GM10266 (cell line): ENCODE measurements around the gene ATP7A.

Experiments used
- DNase-seq: peaks from one replicate; pipeline ENCODE4 v3.0.0; 2012; ENCODE audit errors: extremely low spot score
- CTCF ChIP-seq: IDR thresholded peaks from 2 replicates; pipeline ENCODE4 v1.5.1; 2012; ENCODE audit warnings: mild to moderate bottlenecking, low read depth; ENCODE audit not compliant: control insufficient read depth, insufficient read depth; ENCODE audit errors: missing control alignments

ATP7A gene

GRCh38 chrX:77979870-77980269 is 69.4 kb downstream of the ATP7A start:
- no peak for TF ChIP-seq CTCF
- DNase-seq = no peak

GRCh38 chrX:78011846-78012245 is 101.4 kb downstream of the ATP7A start:
- DNase-seq = no peak
- no peak for TF ChIP-seq CTCF

GRCh38 chrX:78019586-78020483 is 109.3 kb downstream of the ATP7A start:
- TF ChIP-seq CTCF = no peak
- no peak for DNase-seq

- peak; percentile 25 for DNase-seq
- TF ChIP-seq CTCF = peak; percentile 56
These were observed 114.0 kb downstream of the ATP7A start for GRCh38 chrX:78024349-78025059.

GRCh38 chrX:78027798-78028197 is 117.3 kb downstream of the ATP7A start:
- no peak for DNase-seq
- no peak for TF ChIP-seq CTCF

- peak; percentile 8 for DNase-seq
- peak; percentile 33 for TF ChIP-seq CTCF
These were observed 119.2 kb downstream of the ATP7A start for GRCh38 chrX:78029663-78030062.

- TF ChIP-seq CTCF = no peak
These were observed 124.6 kb downstream of the ATP7A start for GRCh38 chrX:78035061-78035460.

More at GRCh38 chrX:78035061-78035460, 124.6 kb downstream of the ATP7A start:
- no peak for DNase-seq
